ENCODE results near the gene CCDC152. TPM values are rescaled to one million over a fixed set of nuclear protein-coding genes. Genes with fewer than 3 reads are reported as not detected.
A peak's percentile ranks its signal among the peaks of the same experiment; 100 is the strongest.
"Not testable (repeated sequence)": the region's sequence is repeated elsewhere in the genome, so short reads cannot be mapped to it uniquely, and the experiment has no call there.

CCDC152 gene
- total and polyA plus RNA-seq, 2 of the 13 experiments (the other 11 are each of a cell fraction or from before 2014, with no cell fraction given), result 0.20 to 0.36 TPM

DNA sequence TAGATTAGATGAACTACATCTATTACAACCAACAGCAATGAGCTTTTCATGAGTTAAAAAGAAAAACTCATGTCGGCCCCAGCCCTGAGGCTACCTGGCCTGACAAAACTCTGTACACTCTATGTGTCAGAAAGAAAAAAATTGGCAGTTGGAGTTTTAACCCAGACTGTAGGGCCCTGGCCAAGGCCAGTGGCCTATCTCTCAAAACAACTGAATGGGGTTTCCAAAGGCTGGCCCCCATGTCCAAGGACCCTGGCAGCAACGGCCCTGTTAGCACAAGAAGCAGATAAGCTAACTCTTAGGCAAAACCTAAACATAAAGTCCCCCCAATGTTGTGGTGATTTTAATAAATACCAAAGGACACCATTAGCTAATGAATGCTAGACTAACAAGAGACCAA, 59.9 kb downstream of the CCDC152 start:
- H3K4me3 ChIP-seq (replicated peaks in 1 of 3; ENCODE audit: insufficient read depth in 1 of 3, low read depth in 2 of 3, low read length in 3 of 3); ATAC-seq; H4K20me1 ChIP-seq (ENCODE audit: insufficient read depth, low read length); H2AFZ ChIP-seq (ENCODE audit: low read length); H3K36me3 ChIP-seq (replicated peaks in 1 of 2; ENCODE audit: control insufficient read depth in 1 of 2, insufficient read depth in 2 of 2, low read length in 2 of 2); H3K27me3 ChIP-seq (ENCODE audit: control insufficient read depth in 1 of 2, insufficient read depth in 2 of 2, low read length in 2 of 2); H3K9me3 ChIP-seq (ENCODE audit: low read length); BruUV-seq (replicated peaks); DNase-seq (ENCODE audit: low spot score); FAIRE-seq; CTCF ChIA-PET (ENCODE audit: low intra/inter-chr PET ratio, low total read pairs); TF ChIP-seq EP300 (CRISPR knock-in tag; IDR thresholded peaks at IDR 0.05; ENCODE audit: borderline replicate concordance); SOX6 (IDR thresholded peaks at IDR 0.05): not testable (repeated sequence)
- TF ChIP-seq ZFX (CRISPR knock-in tag; IDR thresholded peaks at IDR 0.05; ENCODE audit: low read depth) (peak; percentile 46; the same call in 1 of the 2 replicates), ZFY (CRISPR knock-in tag; IDR thresholded peaks at IDR 0.05) (peak; percentile 19; the same call in 1 of the 2 replicates), ZNF644 (CRISPR knock-in tag; IDR thresholded peaks at IDR 0.05; ENCODE audit: low read depth) (peak; percentile 58; the same call in 1 of the 2 replicates), TARDBP (CRISPR knock-in tag; IDR thresholded peaks at IDR 0.05) (peak; percentile 28; the same call in 1 of the 2 replicates), POGZ (CRISPR knock-in tag; IDR thresholded peaks at IDR 0.05) (0 out of 2 replicates have a peak, but pooled peaks have one; percentile 27), EP300 (IDR thresholded peaks at IDR 0.05; ENCODE audit: low read depth in 2 of 2, low read length in 2 of 2) (peak in 1 of 2 experiments; percentile 7; a peak in 1 of 4 replicates), SOX6 (CRISPR knock-in tag; IDR thresholded peaks at IDR 0.05) (peak; percentile 34; the same call in 1 of the 2 replicates), PHF21A (CRISPR knock-in tag; IDR thresholded peaks at IDR 0.05) (peak; percentile 14; the same call in 1 of the 2 replicates)
- TF ChIP-seq, protein P1, sequence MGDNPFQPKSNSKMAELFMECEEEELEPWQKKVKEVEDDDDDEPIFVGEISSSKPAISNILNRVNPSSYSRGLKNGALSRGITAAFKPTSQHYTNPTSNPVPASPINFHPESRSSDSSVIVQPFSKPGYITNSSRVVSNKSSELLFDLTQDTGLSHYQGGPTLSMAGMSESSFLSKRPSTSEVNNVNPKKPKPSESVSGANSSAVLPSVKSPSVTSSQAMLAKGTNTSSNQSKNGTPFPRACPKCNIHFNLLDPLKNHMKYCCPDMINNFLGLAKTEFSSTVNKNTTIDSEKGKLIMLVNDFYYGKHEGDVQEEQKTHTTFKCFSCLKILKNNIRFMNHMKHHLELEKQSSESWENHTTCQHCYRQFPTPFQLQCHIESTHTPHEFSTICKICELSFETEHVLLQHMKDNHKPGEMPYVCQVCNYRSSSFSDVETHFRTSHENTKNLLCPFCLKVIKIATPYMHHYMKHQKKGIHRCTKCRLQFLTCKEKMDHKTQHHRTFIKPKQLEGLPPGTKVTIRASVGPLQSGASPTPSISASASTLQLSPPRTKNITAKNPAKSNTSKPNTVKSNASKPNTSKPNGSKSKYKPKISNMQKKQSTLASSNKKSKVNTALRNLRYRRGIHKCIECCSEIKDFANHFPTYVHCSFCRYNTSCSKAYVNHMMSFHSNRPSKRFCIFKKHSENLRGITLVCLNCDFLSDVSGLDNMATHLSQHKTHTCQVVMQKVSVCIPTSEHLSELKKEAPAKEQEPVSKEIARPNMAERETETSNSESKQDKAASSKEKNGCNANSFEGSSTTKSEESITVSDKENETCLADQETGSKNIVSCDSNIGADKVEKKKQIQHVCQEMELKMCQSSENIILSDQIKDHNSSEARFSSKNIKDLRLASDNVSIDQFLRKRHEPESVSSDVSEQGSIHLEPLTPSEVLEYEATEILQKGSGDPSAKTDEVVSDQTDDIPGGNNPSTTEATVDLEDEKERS (CRISPR knock-in tag; IDR thresholded peaks at IDR 0.05), result 0 out of 2 replicates have a peak, but pooled peaks have one; percentile 24
- TF ChIP-seq, protein P2, sequence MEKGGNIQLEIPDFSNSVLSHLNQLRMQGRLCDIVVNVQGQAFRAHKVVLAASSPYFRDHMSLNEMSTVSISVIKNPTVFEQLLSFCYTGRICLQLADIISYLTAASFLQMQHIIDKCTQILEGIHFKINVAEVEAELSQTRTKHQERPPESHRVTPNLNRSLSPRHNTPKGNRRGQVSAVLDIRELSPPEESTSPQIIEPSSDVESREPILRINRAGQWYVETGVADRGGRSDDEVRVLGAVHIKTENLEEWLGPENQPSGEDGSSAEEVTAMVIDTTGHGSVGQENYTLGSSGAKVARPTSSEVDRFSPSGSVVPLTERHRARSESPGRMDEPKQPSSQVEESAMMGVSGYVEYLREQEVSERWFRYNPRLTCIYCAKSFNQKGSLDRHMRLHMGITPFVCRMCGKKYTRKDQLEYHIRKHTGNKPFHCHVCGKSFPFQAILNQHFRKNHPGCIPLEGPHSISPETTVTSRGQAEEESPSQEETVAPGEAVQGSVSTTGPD (CRISPR knock-in tag; IDR thresholded peaks at IDR 0.05), result peak; percentile 39; the same call in 1 of the 2 replicates
- TF ChIP-seq, protein P3, sequence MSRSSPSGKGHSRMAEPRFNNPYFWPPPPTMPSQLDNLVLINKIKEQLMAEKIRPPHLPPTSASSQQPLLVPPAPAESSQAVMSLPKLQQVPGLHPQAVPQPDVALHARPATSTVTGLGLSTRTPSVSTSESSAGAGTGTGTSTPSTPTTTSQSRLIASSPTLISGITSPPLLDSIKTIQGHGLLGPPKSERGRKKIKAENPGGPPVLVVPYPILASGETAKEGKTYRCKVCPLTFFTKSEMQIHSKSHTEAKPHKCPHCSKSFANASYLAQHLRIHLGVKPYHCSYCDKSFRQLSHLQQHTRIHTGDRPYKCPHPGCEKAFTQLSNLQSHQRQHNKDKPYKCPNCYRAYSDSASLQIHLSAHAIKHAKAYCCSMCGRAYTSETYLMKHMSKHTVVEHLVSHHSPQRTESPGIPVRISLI (CRISPR knock-in tag; IDR thresholded peaks at IDR 0.05; ENCODE audit: borderline replicate concordance), result peak; percentile 69
- TF ChIP-seq, protein P4, sequence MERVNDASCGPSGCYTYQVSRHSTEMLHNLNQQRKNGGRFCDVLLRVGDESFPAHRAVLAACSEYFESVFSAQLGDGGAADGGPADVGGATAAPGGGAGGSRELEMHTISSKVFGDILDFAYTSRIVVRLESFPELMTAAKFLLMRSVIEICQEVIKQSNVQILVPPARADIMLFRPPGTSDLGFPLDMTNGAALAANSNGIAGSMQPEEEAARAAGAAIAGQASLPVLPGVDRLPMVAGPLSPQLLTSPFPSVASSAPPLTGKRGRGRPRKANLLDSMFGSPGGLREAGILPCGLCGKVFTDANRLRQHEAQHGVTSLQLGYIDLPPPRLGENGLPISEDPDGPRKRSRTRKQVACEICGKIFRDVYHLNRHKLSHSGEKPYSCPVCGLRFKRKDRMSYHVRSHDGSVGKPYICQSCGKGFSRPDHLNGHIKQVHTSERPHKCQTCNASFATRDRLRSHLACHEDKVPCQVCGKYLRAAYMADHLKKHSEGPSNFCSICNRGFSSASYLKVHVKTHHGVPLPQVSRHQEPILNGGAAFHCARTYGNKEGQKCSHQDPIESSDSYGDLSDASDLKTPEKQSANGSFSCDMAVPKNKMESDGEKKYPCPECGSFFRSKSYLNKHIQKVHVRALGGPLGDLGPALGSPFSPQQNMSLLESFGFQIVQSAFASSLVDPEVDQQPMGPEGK (CRISPR knock-in tag; IDR thresholded peaks at IDR 0.05), result 0 out of 2 replicates have a peak, but pooled peaks have one; percentile 22
- peak overlapping the region; percentile 51 for H3K4me2 ChIP-seq (ENCODE audit: low read depth, low read length)
- POLR2A ChIA-PET, result interaction anchor here (0.8 to 1.4 kb wide), 4 partner anchors 8 to 202 kb away, joined by 3 read pairs; no protein-coding TSS in a partner anchor
- H3K79me2 ChIP-seq (ENCODE audit: insufficient read depth, low read length), result peaks cover 78% of the 10 kb centered on the region
- intact Hi-C loops (cut with micrococcal nuclease; ENCODE audit: unreplicated experiment), result loop anchor here (10.0 kb wide), 2 partner anchors 198 to 308 kb away; partner anchors contain the start of gene ZNF131
- 0 out of 2 replicates have a peak overlapping the region, but pooled peaks have one; percentile 15 for H3K9ac ChIP-seq (ENCODE audit: insufficient read depth, low read depth, low read length)
- H3K4me1 ChIP-seq (ENCODE audit: insufficient read depth, low read length), result peaks cover 80% of the 10 kb centered on the region
- peak overlapping the region; percentile 52 for H3K27ac ChIP-seq (ENCODE audit: extremely low read length, insufficient read depth, low read length)
- WGBS (ENCODE audit: low lambda C conversion rate), result 26% methylated on average over 2 of the region's 2 CpGs
- in situ Hi-C loops (cut with HindIII; ENCODE audit: extremely low pct_ligation_motif_present, low pct_unique_long_range_greater_than_20kb), result loop anchor here (25.0 kb wide), 1 partner anchor 196 kb away; no protein-coding TSS in a partner anchor

All from HepG2 (cell line).